Measurements from ENCODE around the gene FOXO3. TPM values are rescaled to one million over a fixed set of nuclear protein-coding genes. Genes with fewer than 3 reads are reported as not detected.
A peak's percentile ranks its signal among the peaks of the same experiment; 100 is the strongest.
"Not testable (repeated sequence)": the region's sequence is repeated elsewhere in the genome, so short reads cannot be mapped to it uniquely, and the experiment has no call there.

Gene FOXO3
- total RNA-seq, 2 experiments from 2014 or later, result 3.1 to 3.6 TPM

DNA sequence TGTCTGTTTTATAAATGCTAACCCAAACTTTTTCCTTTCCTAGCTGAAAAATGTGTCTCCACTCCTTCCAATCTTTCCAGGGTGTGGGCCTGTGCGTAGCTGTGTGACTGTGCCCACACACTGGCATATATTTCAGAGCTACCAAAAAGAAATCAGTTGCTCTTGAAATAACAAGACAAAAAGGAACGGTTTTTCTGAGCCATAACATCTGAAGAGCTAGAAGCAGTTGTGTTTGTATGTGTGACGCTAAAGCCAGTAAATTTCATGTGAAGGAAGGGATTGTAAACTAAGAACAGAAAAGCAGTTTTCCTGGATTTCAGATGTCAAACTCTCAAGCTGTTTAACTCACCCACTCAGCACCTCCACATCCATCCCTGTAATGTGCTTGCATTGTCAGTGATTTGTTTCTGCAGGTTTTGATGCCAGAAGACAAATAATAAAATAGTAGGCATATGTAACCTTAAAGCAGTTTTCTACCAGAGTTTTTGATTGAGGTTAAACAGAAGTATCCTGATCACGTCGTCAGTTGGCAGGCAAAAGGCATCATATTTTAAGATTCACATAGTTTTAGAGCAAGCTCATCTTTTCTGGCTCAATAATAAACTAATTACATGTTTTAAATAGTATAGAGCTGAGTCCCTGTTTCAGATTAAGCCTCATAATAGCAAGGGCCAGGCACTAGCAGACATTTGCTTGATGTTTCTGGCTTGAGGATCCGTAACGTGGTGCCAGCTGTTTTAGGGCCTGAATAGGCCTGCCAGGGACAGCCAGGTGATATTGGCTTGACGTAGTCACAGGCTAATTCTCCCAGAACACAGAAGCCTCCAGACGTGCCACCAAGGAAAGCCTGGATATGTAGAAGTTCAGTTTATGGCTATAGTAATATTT lies 90.9 kb downstream of the FOXO3 start:
- H3K27me3 Mint-ChIP-seq (ENCODE audit: low read depth), result no peaks in the 10 kb centered on the region
- CTCF ChIA-PET, result interaction anchor here (0.8 to 1.0 kb wide), 2 partner anchors 89 to 110 kb away, joined by 3 to 4 read pairs; no protein-coding TSS in a partner anchor
- no peaks in the 10 kb centered on the region for H3K9me3 Mint-ChIP-seq
- intact Hi-C loops (cut with micrococcal nuclease), result no loop called here
- H3K36me3 Mint-ChIP-seq (ENCODE audit: low read depth), result no peaks in the 10 kb centered on the region
- no peak overlapping the region for H3K27ac Mint-ChIP-seq
- no peak overlapping the region for H3K4me3 Mint-ChIP-seq
- DNase-seq, result no peak
- H3K4me1 Mint-ChIP-seq (ENCODE audit: low read depth), result peaks cover 26% of the 10 kb centered on the region

DNA sequence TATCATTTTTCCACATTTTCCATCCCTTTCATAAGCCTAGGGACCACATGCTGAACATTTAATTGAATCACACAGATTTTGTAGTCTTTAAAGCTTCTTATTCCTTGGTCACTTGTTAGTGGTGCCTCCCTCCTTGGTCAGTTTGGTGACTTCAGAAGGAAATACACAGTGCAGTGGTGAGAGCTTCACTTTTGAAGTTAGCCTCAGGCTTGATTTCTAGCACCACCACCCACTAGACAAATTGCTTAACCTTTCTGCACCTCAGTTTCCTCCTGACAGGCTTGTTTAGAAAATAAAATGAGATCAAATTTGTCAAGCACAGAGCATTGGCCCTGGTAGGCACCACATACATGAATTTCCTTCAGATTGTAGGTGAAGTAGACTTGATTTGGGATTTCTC lies 91.7 kb downstream of the FOXO3 start:
- intact Hi-C loops (cut with micrococcal nuclease), result no loop called here
- CTCF ChIA-PET, result interaction anchor here (1.0 kb wide), 1 partner anchor 110 kb away, joined by 4 read pairs; no protein-coding TSS in a partner anchor
- no peaks in the 10 kb centered on the region for H3K9me3 Mint-ChIP-seq

DNA sequence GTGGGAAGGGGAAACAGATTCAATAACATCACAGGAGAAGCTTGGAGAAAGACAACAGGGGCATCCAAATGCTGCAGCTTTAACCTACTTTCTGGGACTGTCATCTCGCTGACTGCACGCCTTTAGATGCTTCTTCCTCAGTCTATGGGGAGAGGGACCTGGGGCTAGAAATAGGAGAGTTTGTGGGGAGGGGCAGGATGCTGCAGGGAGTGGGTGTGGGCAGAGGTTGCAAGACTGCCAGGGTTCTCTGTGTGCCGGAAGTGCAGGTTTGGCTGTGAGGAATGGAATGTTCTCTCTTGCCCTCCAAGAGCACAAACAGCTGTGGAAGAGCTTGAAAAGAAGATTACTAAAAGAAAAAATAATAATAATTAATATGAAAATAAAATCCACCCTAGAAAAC lies 93.2 kb downstream of the FOXO3 start:
- H3K27me3 Mint-ChIP-seq (ENCODE audit: low read depth), result no peaks in the 10 kb centered on the region
- no peak overlapping the region for H3K27ac Mint-ChIP-seq
- intact Hi-C loops (cut with micrococcal nuclease), result no loop called here
- no peak overlapping the region for H3K4me3 Mint-ChIP-seq
- DNase-seq, result peak; percentile 28
- no peaks in the 10 kb centered on the region for H3K36me3 Mint-ChIP-seq (ENCODE audit: low read depth)
- peaks cover 23% of the 10 kb centered on the region for H3K4me1 Mint-ChIP-seq (ENCODE audit: low read depth)
- H3K9me3 Mint-ChIP-seq, result no peaks in the 10 kb centered on the region
- CTCF ChIA-PET, result no interaction called here

More for the DNA sequence above, 91.7 kb downstream of the FOXO3 start:
- Mint-ChIP-seq H3K4me1 (ENCODE audit: low read depth) (peaks cover 26% of the 10 kb centered on the region), H3K4me3 (no peak overlapping the region), H3K36me3 (ENCODE audit: low read depth) (no peaks in the 10 kb centered on the region), H3K27me3 (ENCODE audit: low read depth) (no peaks in the 10 kb centered on the region), H3K27ac (no peak overlapping the region)
- no peak for DNase-seq

DNA sequence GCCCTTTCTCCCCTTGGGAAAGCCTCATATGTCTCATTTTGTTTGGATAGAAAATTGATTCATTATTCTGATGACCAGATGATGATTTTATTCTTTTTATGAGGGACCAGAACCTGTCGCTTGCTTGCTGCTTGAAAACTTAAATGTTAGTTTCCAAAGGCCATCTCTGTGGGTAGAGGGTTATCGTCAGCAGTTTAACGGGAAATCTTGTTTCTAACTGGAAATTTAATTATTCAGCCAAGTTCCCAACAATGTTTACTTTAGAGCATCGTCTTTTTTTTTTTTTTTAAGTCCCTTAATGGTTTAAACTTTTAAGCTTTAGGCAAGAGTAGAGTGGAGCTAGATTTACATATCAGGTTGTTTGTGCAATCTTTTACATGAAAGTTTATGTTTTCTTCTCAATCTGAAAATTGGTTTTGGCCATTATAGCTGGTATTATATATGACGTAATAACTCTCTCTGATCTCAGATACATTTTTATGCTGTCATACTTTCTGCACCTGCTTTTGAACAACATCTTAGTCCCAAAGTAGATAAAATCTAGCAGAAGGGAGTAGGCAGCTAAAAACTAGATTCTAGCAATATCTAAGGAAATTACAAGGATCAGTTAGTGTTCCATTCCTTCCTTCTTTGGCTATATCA lies 93.9 kb downstream of the FOXO3 start:
- no peaks in the 10 kb centered on the region for H3K9me3 Mint-ChIP-seq
- CTCF ChIA-PET, result no interaction called here
- intact Hi-C loops (cut with micrococcal nuclease), result no loop called here
- no peak for DNase-seq
- no peak overlapping the region for H3K4me3 Mint-ChIP-seq
- H3K36me3 Mint-ChIP-seq (ENCODE audit: low read depth), result no peaks in the 10 kb centered on the region
- H3K27ac Mint-ChIP-seq, result no peak overlapping the region
- H3K27me3 Mint-ChIP-seq (ENCODE audit: low read depth), result no peaks in the 10 kb centered on the region
- peaks cover 22% of the 10 kb centered on the region for H3K4me1 Mint-ChIP-seq (ENCODE audit: low read depth)

DNA sequence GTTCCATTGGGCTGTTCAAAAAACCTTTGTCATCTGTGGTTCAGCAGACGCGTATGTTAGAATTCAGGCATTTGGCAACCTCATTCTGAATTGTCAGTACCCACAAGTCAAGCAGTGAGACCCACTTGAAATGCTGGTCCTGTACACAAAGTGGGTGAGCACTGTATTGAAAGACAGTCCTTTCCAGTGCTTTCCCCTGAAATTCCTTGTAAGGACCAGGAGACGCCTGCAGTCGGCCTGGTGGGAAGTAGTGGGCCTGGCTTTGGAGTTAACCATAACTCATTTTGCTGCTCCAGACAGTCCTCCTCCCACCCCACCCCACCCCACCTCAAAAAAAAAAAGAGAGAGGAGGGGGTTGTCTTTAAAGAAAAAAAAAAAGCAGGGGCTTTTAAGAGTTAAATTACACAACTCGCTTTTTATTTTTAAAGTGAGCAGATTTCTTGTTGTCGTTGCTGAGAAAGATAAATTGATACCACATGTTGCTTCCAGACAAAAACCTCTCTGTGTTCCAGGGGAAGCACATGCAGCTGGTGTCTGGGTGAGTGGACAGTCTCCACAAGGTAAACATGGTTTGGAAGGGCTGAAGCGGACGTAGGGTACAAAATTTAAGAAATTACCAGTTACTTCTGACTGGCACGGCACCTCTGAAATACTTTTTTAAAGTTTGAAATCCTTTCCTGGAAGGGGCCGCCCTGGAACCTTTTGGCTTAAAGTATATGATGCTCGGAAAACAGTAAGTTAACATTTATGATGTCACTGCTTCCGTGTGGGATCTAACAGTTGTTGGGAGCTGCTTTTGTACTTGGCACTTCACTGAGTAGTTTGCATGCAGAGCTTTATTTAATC lies 95.3 kb downstream of the FOXO3 start:
- Mint-ChIP-seq H3K27me3 (ENCODE audit: low read depth) (no peaks in the 10 kb centered on the region), H3K27ac (no peak overlapping the region), H3K9me3 (no peaks in the 10 kb centered on the region), H3K4me3 (no peak overlapping the region), H3K4me1 (ENCODE audit: low read depth) (peaks cover 18% of the 10 kb centered on the region), H3K36me3 (ENCODE audit: low read depth) (no peaks in the 10 kb centered on the region)
- intact Hi-C loops (cut with micrococcal nuclease), result no loop called here
- no peak for DNase-seq
- CTCF ChIA-PET, result no interaction called here

DNA sequence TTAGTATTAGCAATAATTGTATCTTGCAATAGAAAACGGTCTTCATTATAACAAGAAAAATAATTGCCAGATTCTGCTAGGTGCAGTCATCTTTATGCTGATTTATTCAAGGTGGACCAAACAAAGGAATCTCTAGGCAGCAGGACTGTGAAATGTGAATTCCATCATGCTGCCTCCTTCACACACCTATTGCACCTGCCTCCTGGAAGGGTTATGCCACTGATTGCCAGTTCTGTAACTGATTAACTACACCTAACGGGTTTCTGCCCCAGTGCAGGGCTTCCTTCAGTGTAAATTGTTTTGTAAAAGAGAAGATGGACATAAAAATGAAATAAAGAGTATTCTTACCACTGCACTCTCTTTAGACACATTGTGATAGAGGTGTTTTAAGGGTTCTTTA lies 96.1 kb downstream of the FOXO3 start:
- Mint-ChIP-seq H3K4me1 (ENCODE audit: low read depth) (peaks cover 22% of the 10 kb centered on the region), H3K27me3 (ENCODE audit: low read depth) (no peaks in the 10 kb centered on the region), H3K27ac (no peak overlapping the region), H3K9me3 (no peaks in the 10 kb centered on the region), H3K4me3 (no peak overlapping the region), H3K36me3 (ENCODE audit: low read depth) (no peaks in the 10 kb centered on the region)
- CTCF ChIA-PET, result no interaction called here
- no peak for DNase-seq
- intact Hi-C loops (cut with micrococcal nuclease), result no loop called here

DNA sequence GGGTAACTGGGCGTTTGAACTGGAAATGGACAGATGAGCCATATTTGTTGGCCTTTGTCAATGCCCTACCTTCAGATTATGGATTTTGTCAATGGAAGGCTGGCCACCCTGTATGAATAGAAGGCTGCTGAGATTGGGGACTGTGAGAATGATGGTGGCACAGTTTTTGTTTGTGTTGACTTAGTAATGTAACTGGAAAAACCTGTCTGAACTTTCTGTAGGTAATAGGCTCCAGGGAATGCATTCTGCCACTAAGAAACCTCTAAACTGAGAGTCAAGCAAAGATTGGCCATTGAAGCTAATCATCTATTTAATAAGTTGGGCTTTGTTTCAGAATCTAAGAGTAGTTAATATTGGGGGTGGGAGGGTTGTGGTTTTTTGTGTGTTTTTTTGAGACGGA lies 97.5 kb downstream of the FOXO3 start:
- Mint-ChIP-seq H3K9me3 (no peaks in the 10 kb centered on the region), H3K27ac (no peak overlapping the region), H3K27me3 (ENCODE audit: low read depth) (no peaks in the 10 kb centered on the region), H3K36me3 (ENCODE audit: low read depth) (no peaks in the 10 kb centered on the region), H3K4me1 (ENCODE audit: low read depth) (peaks cover 20% of the 10 kb centered on the region), H3K4me3 (no peak overlapping the region)
- intact Hi-C loops (cut with micrococcal nuclease), result no loop called here
- CTCF ChIA-PET, result no interaction called here
- no peak for DNase-seq

DNA sequence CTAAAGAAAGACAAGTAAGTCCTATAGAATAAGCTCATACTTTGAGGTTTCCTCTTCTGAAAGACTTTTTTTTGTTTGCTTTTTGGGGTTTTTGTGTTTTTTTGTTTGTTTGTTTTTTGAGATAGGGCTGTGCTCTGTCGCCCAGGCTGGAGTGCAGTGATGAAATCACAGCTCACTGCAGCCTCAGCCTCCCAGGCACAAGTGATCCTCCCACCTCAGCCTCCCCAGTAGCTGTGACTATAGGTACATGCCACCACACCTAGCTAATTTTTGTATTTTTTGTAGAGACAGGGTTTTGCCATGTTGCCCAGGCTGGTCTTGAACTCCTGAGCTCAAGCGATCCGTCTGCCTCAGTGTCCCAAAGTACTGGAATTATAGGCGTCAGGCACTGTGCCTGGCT lies 98.1 kb downstream of the FOXO3 start:
- intact Hi-C loops (cut with micrococcal nuclease); H3K4me3 Mint-ChIP-seq; H3K36me3 Mint-ChIP-seq (ENCODE audit: low read depth); H3K9me3 Mint-ChIP-seq; H3K27me3 Mint-ChIP-seq (ENCODE audit: low read depth); H3K27ac Mint-ChIP-seq; DNase-seq; CTCF ChIA-PET: not testable (repeated sequence)
- peaks cover 14% of the 10 kb centered on the region for H3K4me1 Mint-ChIP-seq (ENCODE audit: low read depth)

DNA sequence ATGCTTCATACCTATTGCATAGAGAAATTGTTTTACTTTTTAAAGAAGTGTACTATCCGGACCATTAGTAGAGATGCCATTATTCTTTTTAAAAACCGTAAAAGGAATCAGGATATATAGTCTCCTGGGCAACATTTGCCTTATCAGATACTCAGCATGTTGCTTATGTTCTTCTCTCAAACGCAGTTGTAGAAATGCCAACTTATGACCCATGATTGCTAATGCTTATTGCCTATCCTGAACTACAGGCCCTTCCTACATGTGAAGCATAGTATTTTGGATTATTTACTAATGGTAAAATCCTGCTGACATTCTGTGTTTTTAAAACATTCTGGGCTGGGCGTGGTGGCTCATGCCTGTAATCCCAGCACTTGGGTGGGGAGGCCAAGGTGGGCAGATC lies 99.5 kb downstream of the FOXO3 start:
- Mint-ChIP-seq H3K27me3 (ENCODE audit: low read depth) (no peaks in the 10 kb centered on the region), H3K9me3 (no peaks in the 10 kb centered on the region), H3K27ac (no peak overlapping the region), H3K4me1 (ENCODE audit: low read depth) (peaks cover 13% of the 10 kb centered on the region), H3K36me3 (ENCODE audit: low read depth) (peaks cover 3% of the 10 kb centered on the region), H3K4me3 (no peak overlapping the region)
- intact Hi-C loops (cut with micrococcal nuclease), result no loop called here
- no peak for DNase-seq
- CTCF ChIA-PET, result no interaction called here

DNA sequence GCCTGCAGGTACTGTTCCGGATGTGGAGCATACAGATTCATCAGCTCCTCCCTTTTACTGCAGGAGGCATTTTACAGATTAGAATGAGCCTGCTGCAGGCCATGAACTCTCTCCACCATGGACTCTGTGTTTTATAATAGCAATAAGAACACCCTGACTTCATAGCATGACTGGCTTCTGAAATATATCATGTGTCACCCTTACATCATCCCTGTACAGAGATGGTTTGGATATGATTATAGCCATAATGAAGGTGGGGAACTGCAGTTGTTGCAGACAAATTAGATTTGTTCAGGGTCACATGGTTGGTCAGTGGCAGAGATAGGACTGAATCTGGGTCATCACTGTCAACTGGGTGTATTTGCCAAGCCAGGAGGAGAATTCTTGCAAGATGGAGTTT lies 100.7 kb downstream of the FOXO3 start:
- DNase-seq, result no peak
- Mint-ChIP-seq H3K27me3 (ENCODE audit: low read depth) (no peaks in the 10 kb centered on the region), H3K36me3 (ENCODE audit: low read depth) (peaks cover 3% of the 10 kb centered on the region), H3K4me3 (no peak overlapping the region), H3K4me1 (ENCODE audit: low read depth) (peaks cover 22% of the 10 kb centered on the region), H3K9me3 (no peaks in the 10 kb centered on the region), H3K27ac (no peak overlapping the region)
- intact Hi-C loops (cut with micrococcal nuclease), result no loop called here
- CTCF ChIA-PET, result no interaction called here

DNA sequence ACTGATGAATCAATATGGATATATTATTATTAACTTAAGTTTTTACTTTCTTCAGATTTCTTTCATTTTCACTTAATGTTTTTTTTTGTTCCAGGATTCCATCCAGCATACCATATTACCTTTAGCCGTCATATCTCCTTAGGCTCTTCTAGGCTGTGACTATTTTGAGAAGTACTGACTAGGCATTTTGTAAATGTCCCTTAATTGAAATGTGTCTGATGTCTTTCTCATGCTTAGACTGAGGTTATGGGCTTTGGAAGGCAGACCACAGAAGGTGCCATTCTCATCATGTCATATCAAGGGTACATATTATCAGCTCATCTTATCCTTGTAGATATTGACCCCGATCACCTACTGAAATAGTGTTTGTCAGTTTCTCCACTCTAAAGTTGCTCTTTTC lies 101.3 kb downstream of the FOXO3 start:
- peaks cover 28% of the 10 kb centered on the region for H3K4me1 Mint-ChIP-seq (ENCODE audit: low read depth)

DNA sequence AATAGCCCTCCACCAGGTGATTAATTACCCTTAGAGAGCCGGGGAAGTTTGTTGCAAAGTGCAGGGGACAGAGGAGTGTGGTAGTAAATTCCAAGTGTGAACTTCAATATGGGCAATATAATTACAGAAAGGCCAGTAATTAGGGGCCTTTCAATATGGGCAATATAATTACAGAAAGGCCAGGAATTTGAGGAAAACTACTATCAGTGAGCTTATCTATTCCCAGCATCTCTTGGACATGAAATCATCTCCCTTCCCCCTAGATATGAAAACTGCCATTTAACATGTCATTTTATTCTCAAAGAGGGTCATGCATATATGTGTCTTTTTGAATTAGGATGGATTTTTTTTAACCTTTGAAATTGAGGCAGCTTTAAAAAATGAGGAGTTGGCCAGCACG lies 102.0 kb downstream of the FOXO3 start:
- Mint-ChIP-seq H3K4me1 (ENCODE audit: low read depth) (peaks cover 35% of the 10 kb centered on the region), H3K4me3 (no peak overlapping the region), H3K27me3 (ENCODE audit: low read depth) (no peaks in the 10 kb centered on the region), H3K9me3 (no peaks in the 10 kb centered on the region), H3K36me3 (ENCODE audit: low read depth) (peaks cover 6% of the 10 kb centered on the region), H3K27ac (no peak overlapping the region)
- intact Hi-C loops (cut with micrococcal nuclease), result no loop called here
- no peak for DNase-seq
- CTCF ChIA-PET, result no interaction called here

More for the DNA sequence above, 101.3 kb downstream of the FOXO3 start:
- intact Hi-C loops (cut with micrococcal nuclease), result no loop called here
- no peaks in the 10 kb centered on the region for H3K27me3 Mint-ChIP-seq (ENCODE audit: low read depth)
- peaks cover 6% of the 10 kb centered on the region for H3K36me3 Mint-ChIP-seq (ENCODE audit: low read depth)
- DNase-seq, result no peak
- no peak overlapping the region for H3K27ac Mint-ChIP-seq
- no peaks in the 10 kb centered on the region for H3K9me3 Mint-ChIP-seq
- H3K4me3 Mint-ChIP-seq, result no peak overlapping the region
- CTCF ChIA-PET, result no interaction called here
